ENCODE measurements around the gene PGM2.

DNA sequence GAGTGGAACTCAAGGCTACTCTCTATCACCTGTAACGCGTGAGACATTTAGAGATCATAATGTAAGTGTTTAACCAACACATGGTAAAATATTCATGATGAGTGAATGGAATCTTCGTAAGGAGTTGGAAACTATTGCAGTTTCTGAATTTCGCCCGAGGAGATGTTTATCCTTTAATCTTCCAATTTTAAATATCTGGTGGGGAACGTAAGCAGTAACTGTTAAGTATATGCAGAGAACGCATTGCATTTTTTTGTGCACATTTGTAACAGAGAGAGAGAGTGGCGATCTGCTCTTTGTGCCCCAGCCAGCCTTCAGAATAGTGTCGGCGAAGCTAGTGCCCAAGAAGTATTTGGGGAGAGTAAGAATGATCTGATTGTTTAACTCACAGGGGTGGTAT lies 9.8 kb downstream of the PGM2 start:
- TF ChIP-seq EZH2 (IDR thresholded peaks at IDR 0.05; ENCODE audit: low read length, unreplicated experiment) (no peak), CTCF (conservative IDR thresholded peaks at IDR 0.05; ENCODE audit: low read depth, low read length) (no peak), EZH2phosphoT487 (IDR thresholded peaks at IDR 0.05; ENCODE audit: borderline replicate concordance, low read length) (no peak)
